Suprapubic skin (tissue), 4 donors: Measurements from ENCODE around the gene ABHD2. TPM values are rescaled to one million over a fixed set of nuclear protein-coding genes. Genes with fewer than 3 reads are reported as not detected.

Experiments used
- DNase-seq, 2 donors: peaks; one replicate each; pipeline ENCODE4 v3.0.0-alpha.2; 2019; ENCODE audit warnings: low spot score in 2 of 2
- H3K27ac ChIP-seq: fragments of 200-600 bp; sonication (generic); one replicate; pipeline ENCODE4 v1.5.1; 2019
- H3K27me3 ChIP-seq: fragments of 200-600 bp; sonication (generic); one replicate; pipeline ENCODE4 v1.5.1; 2019
- H3K36me3 ChIP-seq: fragments of 200-600 bp; sonication (generic); one replicate; pipeline ENCODE4 v1.5.1; 2019
- H3K4me1 ChIP-seq: fragments of 200-600 bp; sonication (generic); one replicate; pipeline ENCODE4 v1.5.1; 2019
- H3K4me3 ChIP-seq: fragments of 200-600 bp; sonication (generic); one replicate; pipeline ENCODE4 v1.5.1; 2019; ENCODE audit warnings: mild to moderate bottlenecking
- H3K9me3 ChIP-seq: fragments of 200-600 bp; sonication (generic); one replicate; pipeline ENCODE4 v1.5.1; 2019
- EP300 ChIP-seq: sonication (generic); formaldehyde crosslinking; IDR thresholded peaks from one replicate; pipeline ENCODE4 v1.6.1; 2017; ENCODE audit warnings: antibody characterized with exemption
- POLR2A ChIP-seq, 2 donors: fragments of 450-650 bp; IDR thresholded peaks; one replicate each; pipeline ENCODE4 v1.6.1; 2017; ENCODE audit warnings: antibody characterized with exemption in 2 of 2, mild to moderate bottlenecking in 2 of 2, moderate library complexity in 2 of 2
- POLR2AphosphoS5 ChIP-seq, 3 donors: sonication (generic); formaldehyde crosslinking; IDR thresholded peaks; one replicate each; pipeline ENCODE4 v1.6.1; 2017; ENCODE audit warnings: antibody characterized with exemption in 3 of 3
- WGBS: methylation state at CpG from one replicate; pipeline ENCODE4 v1.1.5; 2018; 5-methylcytosine and 5-hydroxymethylcytosine counted together
- total RNA-seq, 4 donors: library from RNA; depleted of rRNA; stranded (reverse); fragments of >200 nt; gene quantifications; one replicate each; pipeline ENCODE4 v1.1.0, GENCODE V29; 2016
- TF ChIP-seq, protein P1 (sequence below), 2 donors: fragments of 200-600 bp in 1 of 2; fragments of 450-650 bp in 1 of 2; sonication (generic) in 1 of 2; IDR thresholded peaks; one replicate each; pipeline ENCODE4 v1.5.1; 2016 to 2019; ENCODE audit warnings: antibody characterized with exemption in 2 of 2, mild to moderate bottlenecking in 1 of 2, moderate library complexity in 1 of 2

Gene ABHD2
- total RNA-seq, 4 donors from 2014 or later: 38.0 to 78.0 (median 63.2) TPM

DNA sequence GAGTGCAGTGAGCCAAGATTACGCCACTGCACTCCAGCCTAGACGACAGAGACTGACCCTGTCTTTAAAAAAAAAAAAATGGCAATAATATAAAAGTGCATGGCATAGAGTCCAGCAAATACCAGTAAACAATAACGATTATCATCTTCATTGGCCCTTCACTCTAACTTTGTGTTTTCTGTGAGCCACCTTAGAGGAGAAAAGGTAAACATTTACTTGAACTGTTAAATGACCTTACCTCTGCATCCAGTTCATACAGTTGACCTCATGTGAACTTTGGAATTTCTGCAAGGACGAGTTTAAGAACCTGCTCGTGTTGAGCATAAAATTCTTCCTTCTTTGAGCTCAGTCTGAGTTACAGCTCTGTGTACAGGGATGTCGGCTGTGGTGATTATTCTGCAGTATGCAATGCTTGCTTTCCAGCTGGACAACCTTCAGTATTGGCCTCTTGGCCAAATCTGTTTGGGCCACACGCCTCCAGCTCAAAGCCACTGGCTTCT, 76.5 kb downstream of the ABHD2 start:
- WGBS: 75% methylated on average over 7 of the region's 7 CpGs

DNA sequence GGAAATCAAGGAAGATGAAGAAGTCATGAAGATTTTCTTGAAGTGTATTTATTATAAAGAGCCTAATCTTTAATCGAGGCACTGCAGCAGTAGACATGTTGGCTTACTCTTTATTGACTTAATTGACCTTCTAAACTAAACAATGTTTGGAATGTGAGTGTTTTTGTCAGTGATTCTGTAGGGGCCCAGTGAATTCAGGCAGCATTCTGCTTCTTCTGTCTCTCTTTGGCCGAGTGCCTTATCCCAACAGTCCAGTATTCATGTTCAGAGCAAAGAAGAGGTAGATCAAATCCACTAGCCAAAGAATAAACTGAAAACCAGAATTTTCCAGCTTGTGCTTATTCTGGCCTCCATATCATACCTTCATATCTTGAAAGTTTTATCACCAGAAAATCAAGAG, 77.4 kb downstream of the ABHD2 start:
- 54% methylated on average over 2 of the region's 2 CpGs for WGBS

More for the DNA sequence above, 76.5 kb downstream of the ABHD2 start:
- H3K9me3 ChIP-seq: no peaks in the 10 kb centered on the region
- H3K27me3 ChIP-seq: no peaks in the 10 kb centered on the region
- no peak overlapping the region for H3K27ac ChIP-seq
- no peak overlapping the region for H3K4me3 ChIP-seq
- no peak for DNase-seq
- no peaks in the 10 kb centered on the region for H3K36me3 ChIP-seq
- peaks cover 10% of the 10 kb centered on the region for H3K4me1 ChIP-seq
- TF ChIP-seq EP300: no peak
- TF ChIP-seq, protein P1, sequence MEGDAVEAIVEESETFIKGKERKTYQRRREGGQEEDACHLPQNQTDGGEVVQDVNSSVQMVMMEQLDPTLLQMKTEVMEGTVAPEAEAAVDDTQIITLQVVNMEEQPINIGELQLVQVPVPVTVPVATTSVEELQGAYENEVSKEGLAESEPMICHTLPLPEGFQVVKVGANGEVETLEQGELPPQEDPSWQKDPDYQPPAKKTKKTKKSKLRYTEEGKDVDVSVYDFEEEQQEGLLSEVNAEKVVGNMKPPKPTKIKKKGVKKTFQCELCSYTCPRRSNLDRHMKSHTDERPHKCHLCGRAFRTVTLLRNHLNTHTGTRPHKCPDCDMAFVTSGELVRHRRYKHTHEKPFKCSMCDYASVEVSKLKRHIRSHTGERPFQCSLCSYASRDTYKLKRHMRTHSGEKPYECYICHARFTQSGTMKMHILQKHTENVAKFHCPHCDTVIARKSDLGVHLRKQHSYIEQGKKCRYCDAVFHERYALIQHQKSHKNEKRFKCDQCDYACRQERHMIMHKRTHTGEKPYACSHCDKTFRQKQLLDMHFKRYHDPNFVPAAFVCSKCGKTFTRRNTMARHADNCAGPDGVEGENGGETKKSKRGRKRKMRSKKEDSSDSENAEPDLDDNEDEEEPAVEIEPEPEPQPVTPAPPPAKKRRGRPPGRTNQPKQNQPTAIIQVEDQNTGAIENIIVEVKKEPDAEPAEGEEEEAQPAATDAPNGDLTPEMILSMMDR (IDR thresholded peaks at IDR 0.05): no peak
- TF ChIP-seq POLR2AphosphoS5 (IDR thresholded peaks at IDR 0.05): no peak

DNA sequence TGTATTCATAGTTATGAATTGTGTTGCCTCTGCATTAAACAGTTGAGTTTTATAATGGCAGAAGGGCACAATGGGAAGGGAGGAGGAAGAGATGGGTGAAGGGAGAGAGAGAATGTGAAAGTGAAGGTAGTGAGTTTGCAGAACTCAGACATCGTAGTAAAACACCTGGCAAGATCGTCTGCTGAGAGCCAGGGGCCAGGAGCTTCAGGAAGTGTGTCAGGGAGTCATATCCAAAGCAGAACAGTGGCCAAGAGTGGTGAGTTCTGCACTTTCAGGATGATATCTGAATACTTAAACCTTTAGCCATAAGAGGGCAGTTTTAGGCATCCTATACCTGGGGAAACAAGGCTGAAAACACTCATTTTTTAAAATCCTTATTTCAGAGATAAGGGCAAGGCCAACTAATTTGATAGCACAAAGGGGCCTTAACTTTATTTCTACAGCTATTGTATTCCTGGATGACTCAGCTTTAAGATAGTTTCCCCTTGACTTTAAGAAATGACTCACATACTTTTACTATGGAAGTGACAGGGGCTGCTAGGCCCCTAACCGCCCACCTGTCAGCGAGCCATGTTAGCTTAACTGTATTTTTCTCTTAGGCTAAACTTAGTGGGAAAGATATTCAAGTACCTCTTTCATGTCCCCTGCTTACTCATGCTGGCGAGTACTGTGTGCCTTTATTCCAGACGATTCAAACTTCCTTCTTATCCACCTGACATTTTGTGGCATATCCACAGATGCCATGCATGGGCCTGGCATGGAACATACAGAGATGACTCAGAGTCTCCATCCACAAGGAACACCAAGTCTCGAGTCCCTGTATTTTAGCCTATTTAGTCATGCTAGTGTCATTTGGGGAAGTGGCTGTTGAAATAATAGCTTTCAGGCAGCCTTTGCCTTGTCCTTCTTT, 79.3 kb downstream of the ABHD2 start:
- peaks cover 10% of the 10 kb centered on the region for H3K4me1 ChIP-seq
- no peak overlapping the region for H3K4me3 ChIP-seq
- no peaks in the 10 kb centered on the region for H3K27me3 ChIP-seq
- DNase-seq: no peak
- WGBS: 44% methylated on average over 7 of the region's 7 CpGs
- H3K36me3 ChIP-seq: no peaks in the 10 kb centered on the region
- TF ChIP-seq POLR2A (IDR thresholded peaks at IDR 0.05) (no peak), POLR2AphosphoS5 (IDR thresholded peaks at IDR 0.05) (peak in 1 of 3 donors; percentile 33)
- no peaks in the 10 kb centered on the region for H3K9me3 ChIP-seq
- H3K27ac ChIP-seq: no peak overlapping the region

More for the DNA sequence above, 77.4 kb downstream of the ABHD2 start:
- no peak overlapping the region for H3K4me3 ChIP-seq
- H3K9me3 ChIP-seq: no peaks in the 10 kb centered on the region
- H3K27me3 ChIP-seq: no peaks in the 10 kb centered on the region
- no peak for DNase-seq
- peaks cover 10% of the 10 kb centered on the region for H3K4me1 ChIP-seq
- H3K36me3 ChIP-seq: no peaks in the 10 kb centered on the region
- no peak for TF ChIP-seq POLR2AphosphoS5 (IDR thresholded peaks at IDR 0.05)
- H3K27ac ChIP-seq: no peak overlapping the region

- Histone ChIP-seq H3K27ac (no peak overlapping the region), H3K4me3 (no peak overlapping the region), H3K9me3 (no peaks in the 10 kb centered on the region), H3K36me3 (peaks cover 4% of the 10 kb centered on the region), H3K4me1 (peaks cover 10% of the 10 kb centered on the region), H3K27me3 (no peaks in the 10 kb centered on the region)
- TF ChIP-seq POLR2A (IDR thresholded peaks at IDR 0.05) (no peak), EP300 (no peak), POLR2AphosphoS5 (IDR thresholded peaks at IDR 0.05) (no peak)
- TF ChIP-seq, protein P1 (IDR thresholded peaks at IDR 0.05): no peak
- DNase-seq: no peak
Measured at GRCh38 chr15:89168316-89168833, 80.1 kb downstream of the ABHD2 start.

DNA sequence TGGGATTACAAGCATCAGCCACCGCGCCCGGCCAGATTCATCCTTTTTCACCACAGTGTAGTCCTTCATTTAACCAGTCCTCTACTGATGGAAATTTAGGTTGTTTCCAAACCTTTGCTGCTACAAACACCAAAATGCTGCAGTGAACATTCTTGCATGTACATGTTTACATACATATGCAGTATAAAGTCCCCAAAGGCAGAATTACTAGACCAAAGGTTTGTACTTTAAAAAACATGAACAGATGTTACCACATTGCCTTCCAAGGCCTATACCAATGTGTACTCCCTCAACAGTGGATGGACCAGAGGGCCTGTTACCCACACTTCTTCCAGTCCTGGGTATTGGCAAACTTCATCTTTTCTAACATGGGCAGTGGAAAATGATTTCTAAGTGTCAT, 82.1 kb downstream of the ABHD2 start:
- WGBS: 95% methylated on average over 3 of the region's 3 CpGs
- TF ChIP-seq, protein P1 (IDR thresholded peaks at IDR 0.05): no peak
- H3K27me3 ChIP-seq: no peaks in the 10 kb centered on the region
- DNase-seq: no peak
- no peak overlapping the region for H3K27ac ChIP-seq
- peaks cover 10% of the 10 kb centered on the region for H3K4me1 ChIP-seq
- H3K36me3 ChIP-seq: peaks cover 7% of the 10 kb centered on the region
- H3K9me3 ChIP-seq: no peaks in the 10 kb centered on the region
- no peak overlapping the region for H3K4me3 ChIP-seq
